GM21723 (cell line): ENCODE data around the gene LHX3.
"Not testable (repeated sequence)": the region's sequence is repeated elsewhere in the genome, so short reads cannot be mapped to it uniquely, and the experiment has no call there.

ENCODE experiments used
- ATAC-seq: cut with Tn5 transposase; IDR thresholded peaks from one replicate; pipeline ENCODE4 v1.9.1; 2021; ENCODE audit warnings: mild to moderate bottlenecking, moderate library complexity; ENCODE audit not compliant: unreplicated experiment

The LHX3 gene

DNA sequence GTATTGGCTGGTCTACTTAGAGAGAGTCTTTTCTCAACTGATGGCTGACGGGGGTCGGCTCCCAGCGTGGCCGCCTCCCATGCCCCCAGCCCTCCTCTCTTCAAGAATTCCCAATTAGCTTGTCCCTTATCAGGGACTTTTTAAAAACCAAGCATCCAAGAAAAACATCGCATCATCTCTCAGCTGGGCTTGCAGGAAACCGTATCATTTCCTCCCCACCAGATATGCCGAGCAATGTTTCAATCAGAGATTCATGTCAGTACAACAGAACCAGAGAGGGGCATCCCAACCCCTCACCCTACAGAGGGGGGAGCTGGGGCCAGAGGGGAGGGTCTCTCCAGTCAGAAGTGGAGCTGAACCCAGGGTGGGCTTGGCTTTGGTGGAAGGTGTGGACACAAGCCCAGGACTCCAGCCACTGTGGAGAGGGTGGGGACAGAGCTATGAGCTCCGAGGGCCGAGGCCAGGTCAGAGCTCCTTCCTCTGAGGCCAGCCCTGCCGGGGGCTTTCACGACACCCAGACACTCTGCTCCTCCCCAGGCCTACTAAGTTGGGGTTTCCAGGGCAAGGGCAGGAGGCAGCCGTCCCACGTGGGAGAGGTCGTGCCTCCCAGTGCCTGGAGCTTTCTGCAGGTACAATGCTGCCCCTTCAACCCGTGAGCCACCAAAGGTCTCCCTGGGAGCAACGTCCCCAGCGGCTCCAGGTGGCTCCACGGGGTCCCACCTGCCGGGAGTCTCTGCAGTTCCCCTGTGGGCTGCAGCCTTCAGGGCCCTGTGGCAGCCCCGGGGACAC lies 47.3 kb downstream of the LHX3 start:
- ATAC-seq = no peak

DNA sequence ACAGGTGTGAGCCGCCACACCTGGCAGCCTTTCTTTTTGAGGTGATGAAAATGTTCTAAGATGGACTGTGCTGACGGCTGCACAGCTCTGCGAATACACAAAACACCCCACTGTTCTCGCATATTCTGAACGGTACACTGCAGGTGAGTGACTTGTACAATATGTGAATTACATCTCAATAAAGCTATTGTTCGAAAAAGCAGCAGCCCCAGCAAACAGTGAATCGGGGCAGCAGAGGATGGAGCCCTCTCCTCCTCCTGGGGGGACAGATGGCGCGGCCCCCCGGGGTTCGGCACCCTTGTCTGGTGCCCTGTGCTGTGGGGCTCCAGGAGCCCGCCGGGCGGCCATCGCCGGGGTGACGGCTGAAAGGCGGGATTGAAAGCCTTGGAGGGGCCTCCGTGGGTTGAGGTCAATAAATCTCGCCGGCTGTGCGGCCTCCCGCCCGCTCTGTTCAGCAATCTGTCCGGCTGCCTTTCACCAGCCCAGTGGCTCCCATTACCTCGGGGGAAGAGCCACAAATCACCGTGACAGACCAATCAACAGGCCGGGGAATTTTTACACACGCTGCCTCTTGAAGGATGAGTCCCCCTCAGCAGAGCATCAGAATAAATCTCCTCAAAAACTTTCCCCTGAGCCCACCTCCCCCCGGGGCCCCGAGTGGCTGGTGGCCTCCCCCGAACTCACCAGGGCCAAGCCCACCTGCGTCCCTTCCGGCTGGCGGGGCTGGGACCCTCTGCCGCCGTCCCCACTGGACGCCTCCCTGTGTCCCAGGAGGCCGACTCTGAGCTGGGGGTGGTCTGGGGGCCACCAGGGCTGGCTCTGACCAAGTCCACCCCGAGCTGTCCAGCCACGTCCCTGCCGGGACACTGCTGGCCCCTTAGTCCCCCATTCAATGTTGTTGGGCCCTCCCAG lies 48.5 kb downstream of the LHX3 start:
- no peak for ATAC-seq

DNA sequence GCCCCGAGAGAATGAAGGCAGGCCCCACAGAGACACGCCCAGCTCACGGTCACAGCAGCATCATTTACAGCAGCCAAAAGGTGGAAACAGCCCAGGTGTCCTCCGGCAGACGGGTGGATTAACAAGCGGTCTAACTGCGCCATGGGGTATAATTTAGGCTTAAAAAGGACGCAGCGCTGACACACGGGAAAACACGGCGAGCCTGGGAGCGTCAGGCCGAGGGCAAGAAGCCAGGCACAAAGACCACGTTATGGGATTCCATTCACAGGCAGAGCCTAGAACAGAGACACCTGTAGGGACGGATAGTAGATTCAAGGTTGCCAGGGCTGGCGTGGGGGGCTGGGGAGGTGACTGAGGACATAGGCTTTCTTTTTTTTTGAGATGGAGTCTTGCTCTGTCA lies 49.4 kb downstream of the LHX3 start:
- no peak for ATAC-seq

DNA sequence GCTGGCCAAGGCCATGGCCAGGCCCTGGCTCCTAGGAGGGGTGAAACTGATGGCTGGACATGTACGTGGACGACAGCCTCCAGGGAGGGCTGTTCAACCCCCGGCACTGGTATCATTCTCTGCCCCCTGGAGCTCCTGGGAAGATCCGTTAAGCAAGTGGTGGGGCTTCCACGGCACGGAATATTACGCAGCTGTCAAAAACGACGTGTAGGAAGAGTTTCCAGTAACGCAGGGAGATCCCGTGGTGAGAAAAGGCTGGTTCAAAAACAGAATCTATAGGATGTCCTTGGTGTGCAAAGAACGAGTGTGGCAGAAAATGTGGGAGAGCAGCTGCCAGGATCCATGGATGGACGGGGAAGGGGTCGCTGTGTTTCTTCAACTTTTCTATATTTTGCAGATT lies 50.0 kb downstream of the LHX3 start:
- ATAC-seq = no peak

DNA sequence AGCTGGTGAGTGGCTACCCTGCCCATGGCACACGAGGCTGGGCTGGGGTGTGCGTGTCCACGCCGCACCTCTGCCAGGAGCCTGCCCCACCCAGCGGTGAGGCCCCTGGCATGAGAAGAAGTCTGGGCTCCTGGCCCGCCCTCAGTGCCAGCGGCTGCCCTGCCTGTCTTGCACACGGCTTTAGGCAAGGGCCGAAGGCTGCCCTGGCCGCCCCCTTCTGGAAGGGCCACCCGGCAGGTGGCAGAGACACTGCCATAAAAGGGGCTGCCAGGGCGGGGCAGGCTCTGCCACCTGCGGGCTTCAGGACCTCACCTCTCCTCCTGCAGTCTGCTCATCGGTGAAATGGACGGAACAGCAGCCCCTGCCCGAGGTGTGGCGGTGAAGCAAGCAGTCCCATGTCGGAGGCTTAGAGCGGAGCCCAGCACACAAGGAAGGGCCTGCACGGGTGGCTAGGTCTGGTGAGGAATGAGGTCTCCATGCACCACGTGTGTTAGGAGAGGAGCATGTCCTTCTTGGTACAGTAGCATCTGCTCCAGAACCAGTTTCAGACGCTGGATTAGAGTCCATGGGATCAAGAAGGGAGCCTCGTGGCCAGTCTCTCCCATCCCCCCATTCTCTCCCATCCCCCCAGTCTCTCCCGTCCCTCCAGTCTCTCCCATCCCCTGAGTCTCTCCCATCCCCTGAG lies 51.4 kb downstream of the LHX3 start:
- ATAC-seq = no peak

DNA sequence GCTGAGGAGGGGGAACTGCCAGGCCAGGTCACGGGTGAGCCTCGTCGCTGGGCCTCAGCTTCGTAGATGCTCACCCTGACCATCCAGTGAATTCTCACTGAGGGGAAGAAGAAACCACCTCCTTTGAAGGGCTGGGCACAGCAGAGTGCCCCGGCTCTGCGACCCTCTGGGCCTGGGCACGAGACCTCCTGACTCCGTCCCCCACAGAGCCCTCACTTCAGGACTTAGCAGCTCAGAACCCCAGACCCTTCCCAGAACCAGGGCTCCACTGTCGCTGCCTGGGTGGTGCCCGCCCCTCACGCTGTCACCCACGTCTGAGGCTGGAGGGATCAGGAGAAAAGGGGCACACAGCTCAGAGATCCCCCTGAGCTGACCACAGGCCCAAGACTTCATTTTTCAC lies 52.0 kb downstream of the LHX3 start:
- ATAC-seq = no peak

DNA sequence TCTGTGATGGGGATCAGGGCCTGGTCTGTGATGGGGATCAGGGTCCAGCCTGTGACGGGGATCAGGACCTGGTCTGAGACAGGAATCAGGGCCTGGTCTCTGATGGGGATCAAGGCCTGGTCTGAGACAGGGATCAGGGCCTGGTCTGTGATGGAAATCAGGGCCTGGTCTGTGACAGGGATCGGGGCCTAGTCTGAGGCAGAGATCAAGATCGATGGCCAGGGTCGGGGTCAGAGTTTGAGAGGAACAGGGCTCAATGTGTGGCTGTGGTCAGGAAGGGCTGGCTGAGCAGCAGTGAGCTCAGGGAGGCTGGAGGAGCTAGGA lies 52.4 kb downstream of the LHX3 start:
- no peak for ATAC-seq

DNA sequence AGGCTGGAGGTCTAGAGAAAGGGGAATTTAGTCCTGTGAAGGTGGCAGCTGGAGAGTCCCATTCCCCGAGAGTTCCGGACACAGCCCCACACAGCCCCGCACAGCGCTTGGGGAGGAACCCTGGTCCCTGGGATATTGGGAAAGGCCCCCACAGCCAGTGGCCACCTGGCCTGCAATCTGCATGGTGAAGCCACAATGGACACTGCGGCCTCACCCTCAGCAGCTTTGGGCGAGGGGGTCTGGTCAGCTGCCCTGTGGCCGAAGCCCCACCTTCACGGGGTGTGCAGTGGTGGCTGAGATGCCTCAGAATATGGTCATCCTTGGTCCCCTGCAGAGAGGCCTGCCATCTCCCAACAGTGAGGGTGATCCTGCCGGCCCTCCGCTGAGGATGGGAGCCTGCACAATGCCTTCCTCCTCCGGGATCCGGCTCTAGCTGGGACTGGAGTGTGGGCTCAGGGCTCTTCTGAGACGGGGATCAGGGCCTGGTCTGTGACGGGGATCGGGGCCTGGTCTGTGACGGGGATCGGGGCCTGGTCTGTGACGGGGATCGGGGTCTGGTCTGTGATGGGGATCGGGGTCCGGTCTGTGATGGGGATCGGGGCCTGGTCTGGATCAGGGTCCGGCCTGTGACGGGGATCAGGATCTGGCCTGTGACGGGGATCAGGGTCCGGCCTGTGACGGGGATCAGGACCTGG lies 52.9 kb downstream of the LHX3 start:
- ATAC-seq = no peak

DNA sequence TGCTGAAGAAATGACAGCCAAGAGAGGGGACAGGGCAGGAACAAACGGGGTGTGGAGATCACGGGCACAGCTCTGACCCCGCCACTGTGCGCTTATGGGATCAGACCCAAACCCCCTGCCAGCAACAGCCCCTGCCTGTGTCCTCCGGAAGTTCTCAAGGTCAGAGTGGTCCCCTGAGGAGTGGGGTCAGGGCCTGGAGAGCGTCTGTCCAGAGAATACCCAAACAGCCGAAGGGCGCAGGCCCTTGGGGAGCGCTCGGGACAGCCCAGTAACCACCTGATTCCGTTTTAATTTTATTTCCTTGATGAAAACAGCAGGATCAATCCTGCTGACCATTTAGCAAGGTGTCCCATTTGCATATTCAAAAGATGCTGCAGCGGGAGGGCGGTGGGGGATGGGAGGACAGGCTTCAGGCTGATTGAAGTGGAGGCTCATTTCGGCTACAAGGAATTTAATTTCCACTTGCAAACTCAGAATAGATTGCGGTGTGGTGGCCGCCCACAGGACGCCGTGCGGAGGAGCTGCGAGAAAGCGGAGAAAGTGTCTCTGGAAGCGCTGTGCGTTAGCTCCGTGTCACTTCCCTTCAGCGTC lies 53.6 kb downstream of the LHX3 start:
- ATAC-seq = no peak

DNA sequence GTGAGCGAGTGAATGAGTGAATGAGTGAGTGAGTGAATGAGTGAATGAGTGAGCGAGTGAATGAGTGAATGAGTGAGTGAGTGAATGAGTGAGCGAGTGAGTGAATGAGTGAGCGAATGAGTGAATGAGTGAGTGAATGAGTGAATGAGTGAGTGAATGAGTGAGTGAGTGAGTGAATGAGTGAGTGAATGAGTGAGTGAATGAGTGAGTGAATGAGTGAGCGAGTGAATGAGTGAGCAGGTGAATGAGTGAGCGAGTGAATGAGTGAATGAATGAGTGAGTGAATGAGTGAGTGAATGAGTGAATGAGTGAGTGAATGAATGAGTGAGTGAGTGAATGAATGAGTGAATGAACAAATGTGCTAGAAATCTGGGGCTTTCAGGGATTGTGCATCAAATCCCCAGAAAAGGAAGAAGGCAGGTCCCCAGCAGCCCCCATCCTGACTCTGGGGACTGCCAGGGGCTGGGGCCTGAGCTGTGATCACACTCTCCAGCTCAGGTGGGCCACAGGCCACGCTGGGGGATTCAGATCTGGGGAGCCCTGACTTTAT lies 54.2 kb downstream of the LHX3 start:
- not testable (repeated sequence) for ATAC-seq

DNA sequence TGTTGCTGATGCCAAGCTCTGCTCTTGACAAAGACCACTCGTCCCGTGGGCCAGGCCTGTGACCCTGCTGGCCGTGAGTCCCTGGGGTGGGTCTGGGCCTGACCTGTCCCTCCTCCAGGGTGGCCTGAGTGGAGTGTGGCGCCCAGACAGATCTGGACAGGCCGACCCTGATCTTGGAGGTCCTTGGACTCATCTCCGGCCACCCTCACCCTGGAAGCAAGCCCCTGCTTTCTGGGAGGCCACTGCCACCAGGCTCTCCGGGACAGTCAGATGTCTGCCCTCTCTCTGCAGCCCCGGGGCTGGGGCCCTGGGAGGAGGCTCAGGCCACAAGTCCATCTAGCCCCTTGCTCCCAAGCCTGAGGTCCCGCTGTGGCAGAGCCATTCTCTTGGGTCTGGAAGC lies 55.1 kb downstream of the LHX3 start:
- ATAC-seq = no peak

DNA sequence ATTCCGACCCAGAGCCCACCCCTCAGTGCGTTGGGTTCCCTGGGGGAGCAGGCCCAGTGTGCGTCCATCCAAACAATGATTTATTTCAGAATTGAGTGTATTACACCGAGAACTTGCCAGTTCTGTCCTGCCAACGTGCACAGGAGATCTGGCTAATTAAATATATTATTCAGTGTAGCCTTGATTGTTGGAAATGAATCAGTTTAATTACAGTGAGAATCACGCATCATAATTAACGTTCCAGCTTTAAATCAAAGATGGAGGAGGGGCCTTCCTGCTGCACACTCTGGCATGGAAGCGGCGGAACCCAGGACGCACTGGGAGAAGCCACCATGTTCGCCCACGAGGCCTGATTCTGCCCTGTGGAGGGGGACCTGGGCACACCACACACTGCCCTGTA lies 55.6 kb downstream of the LHX3 start:
- ATAC-seq = no peak

DNA sequence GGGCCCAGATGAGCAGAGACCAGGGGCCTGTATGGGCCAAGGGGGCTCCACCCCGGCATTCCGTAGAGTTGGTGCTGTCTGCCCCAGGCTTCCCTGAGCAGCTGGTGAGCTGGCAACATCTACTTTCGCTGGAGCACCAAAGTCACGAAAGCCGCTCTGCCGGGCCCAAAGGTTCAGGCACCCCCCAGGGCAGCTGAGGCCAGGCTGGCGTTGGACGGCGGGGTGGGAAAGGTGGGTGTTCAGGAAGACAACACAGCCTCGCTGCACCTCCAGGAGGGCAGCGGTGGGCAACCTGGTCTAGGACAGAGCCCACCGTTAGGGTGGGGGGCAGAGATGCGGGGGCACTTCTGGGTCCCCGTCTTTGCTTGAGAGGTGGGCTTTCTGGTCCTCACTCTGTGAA lies 56.2 kb downstream of the LHX3 start:
- no peak for ATAC-seq

DNA sequence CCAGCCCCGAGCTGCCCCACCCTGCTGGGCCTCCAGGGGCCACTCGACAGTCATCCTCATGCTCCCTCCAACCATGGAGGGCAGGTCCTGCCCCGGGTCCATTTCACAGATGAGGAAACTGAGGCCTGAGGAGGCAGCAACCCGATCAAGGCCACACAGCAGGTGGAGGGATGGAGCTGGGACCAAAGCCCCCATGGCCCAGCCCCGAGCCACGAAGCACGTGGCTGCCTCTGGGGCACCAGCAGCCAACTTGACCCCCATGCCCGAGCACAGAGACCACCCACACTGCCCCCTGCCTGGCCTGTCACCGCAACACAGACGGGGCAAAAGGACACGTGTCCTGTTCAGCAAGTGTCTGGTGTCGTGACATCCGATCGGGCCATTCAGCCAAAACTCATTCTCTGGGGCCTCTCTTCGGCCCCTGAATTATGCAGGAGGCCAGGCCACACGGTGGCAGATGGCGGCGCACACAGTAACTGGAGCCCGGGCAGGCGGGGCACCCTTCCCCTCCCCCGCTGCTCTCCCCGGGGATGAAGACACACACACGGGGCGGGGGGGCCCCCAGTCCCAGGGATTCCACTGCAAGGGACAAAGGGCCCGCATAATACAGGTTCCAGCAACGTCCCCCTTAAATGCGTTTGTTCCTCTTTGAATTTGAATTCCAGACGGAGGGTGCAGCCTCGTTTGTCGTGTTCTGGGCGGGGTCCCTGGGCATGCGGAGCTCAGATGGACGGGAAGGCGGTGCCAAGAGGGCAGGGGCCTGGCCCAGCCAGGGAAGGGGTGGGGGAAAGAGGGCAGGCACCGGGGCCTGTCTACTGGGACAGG lies 56.8 kb downstream of the LHX3 start:
- no peak for ATAC-seq

DNA sequence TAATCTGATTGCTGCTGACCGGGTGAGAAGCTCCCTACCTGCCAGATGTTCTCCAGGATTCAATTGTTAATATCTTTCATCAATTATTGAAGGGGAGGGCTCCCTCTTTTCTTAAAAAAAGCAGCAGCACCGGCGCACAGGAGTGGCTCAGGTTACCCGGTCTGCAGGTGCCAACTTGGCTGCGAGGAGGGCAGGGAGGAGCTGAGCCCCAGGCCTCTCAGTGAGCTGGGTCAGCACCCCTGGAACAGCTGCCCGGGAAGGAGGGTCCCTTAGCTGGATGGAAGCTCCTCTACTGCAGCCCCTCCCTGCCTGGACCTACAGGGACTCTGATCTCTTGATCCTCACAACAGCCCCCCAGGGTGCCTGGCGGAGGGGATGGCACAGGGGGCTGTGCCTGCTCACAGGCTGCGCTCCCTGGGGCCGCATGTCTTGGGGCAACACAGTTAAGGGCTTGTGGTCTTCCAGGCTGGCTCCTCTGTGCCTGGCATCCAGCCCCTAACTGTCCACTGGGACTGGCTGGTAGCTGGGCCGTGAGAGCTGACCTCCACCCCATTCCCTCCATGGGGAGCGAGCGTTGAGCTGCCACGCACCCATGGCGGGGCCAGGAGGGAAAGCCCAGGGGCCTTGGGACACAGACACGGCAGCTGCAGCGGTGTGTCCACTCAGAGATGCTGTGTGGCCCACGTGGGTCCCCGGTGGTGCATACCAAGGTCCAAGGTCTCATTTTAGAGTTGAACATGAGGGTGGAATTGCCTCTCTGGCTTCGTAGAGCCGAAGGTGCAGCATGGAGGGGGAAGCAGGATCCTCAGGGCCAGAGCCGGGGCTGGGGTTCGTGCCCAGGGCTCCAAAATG lies 57.7 kb downstream of the LHX3 start:
- no peak for ATAC-seq
